ENCODE data around the gene LINGO1.

DNA sequence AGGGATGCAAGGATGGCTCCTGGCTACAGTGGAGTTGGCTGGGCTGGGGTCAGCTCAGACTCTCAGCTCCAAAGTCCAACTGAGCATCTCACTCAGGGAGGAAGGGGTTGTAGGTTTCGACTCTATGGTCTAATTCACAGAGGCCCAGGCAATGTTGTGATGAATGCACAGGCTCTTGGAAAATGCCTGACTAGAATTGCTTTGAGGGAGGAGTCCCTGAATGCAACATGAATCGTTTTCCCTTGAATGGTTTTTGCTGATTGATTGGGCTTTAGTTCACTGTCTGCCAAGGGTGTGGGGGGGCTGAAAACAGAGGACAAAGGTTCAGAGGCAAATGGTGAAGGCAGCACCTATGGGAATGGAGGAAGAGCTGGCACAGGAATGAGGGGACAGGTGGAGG lies 48.6 kb upstream of the LINGO1 start:
- no peak for TF ChIP-seq EZH2 (IDR thresholded peaks at IDR 0.05; ENCODE audit: insufficient read depth, low read length)
- TF ChIP-seq, protein P1, sequence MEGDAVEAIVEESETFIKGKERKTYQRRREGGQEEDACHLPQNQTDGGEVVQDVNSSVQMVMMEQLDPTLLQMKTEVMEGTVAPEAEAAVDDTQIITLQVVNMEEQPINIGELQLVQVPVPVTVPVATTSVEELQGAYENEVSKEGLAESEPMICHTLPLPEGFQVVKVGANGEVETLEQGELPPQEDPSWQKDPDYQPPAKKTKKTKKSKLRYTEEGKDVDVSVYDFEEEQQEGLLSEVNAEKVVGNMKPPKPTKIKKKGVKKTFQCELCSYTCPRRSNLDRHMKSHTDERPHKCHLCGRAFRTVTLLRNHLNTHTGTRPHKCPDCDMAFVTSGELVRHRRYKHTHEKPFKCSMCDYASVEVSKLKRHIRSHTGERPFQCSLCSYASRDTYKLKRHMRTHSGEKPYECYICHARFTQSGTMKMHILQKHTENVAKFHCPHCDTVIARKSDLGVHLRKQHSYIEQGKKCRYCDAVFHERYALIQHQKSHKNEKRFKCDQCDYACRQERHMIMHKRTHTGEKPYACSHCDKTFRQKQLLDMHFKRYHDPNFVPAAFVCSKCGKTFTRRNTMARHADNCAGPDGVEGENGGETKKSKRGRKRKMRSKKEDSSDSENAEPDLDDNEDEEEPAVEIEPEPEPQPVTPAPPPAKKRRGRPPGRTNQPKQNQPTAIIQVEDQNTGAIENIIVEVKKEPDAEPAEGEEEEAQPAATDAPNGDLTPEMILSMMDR (IDR thresholded peaks at IDR 0.05; ENCODE audit: insufficient read depth, low read depth, low read length): no peak
